DND-41 (cell line): ENCODE results near the gene DTWD1.

Experiments used
- ATAC-seq: fragments of 200-7000 bp; cut with Tn5 transposase; 3 replicates; pipeline ENCODE4 v1.9.1; 2021; ENCODE audit warnings: low read depth; ENCODE audit not compliant: insufficient read depth
- DNase-seq: peaks from one replicate; pipeline ENCODE4 v3.0.0-alpha.2; 2020
- H2AFZ ChIP-seq: 2 replicates; pipeline ENCODE4 v1.6.0; 2012; ENCODE audit warnings: low read depth, low read length
- H3K27ac ChIP-seq: 2 replicates; pipeline ENCODE4 v1.5.1; 2012; ENCODE audit warnings: low read length, inconsistent platforms
- H3K27me3 ChIP-seq: fragments of 200-600 bp; sonication (generic); 2 replicates; pipeline ENCODE4 v1.6.0; 2012; ENCODE audit warnings: low read length, mild to moderate bottlenecking, inconsistent platforms; ENCODE audit not compliant: insufficient read depth, poor library complexity
- H3K36me3 ChIP-seq: 2 replicates; pipeline ENCODE4 v1.5.1; 2012; ENCODE audit warnings: low read length, inconsistent platforms; ENCODE audit not compliant: insufficient read depth
- H3K4me1 ChIP-seq: 2 replicates; pipeline ENCODE4 v1.5.1; 2012; ENCODE audit warnings: mild to moderate bottlenecking, low read length; ENCODE audit not compliant: insufficient read depth
- H3K4me2 ChIP-seq: 2 replicates; pipeline ENCODE4 v1.6.0; 2012; ENCODE audit warnings: mild to moderate bottlenecking, moderate library complexity, low read length, inconsistent platforms; ENCODE audit not compliant: insufficient read depth
- H3K4me3 ChIP-seq, 2 experiments: fragments of 200-600 bp in 1 of 2; shearing (Covaris generic) in 1 of 2; 2 replicates each; pipeline ENCODE4 v1.5.1; 2012 to 2016; ENCODE audit warnings: inconsistent platforms in 2 of 2, low read length in 2 of 2, mild to moderate bottlenecking in 2 of 2, low read depth in 1 of 2, moderate library complexity in 1 of 2
- H3K79me2 ChIP-seq: 2 replicates; pipeline ENCODE4 v1.6.0; 2012; ENCODE audit warnings: low read length, inconsistent platforms; ENCODE audit not compliant: insufficient read depth
- H3K9ac ChIP-seq: 2 replicates; pipeline ENCODE4 v1.6.0; 2012; ENCODE audit warnings: low read depth, mild to moderate bottlenecking, inconsistent platforms, low read length, moderate library complexity
- H3K9me3 ChIP-seq: 2 replicates; pipeline ENCODE4 v1.5.1; 2012; ENCODE audit warnings: low read length, moderate library complexity, mild to moderate bottlenecking, inconsistent platforms; ENCODE audit not compliant: insufficient read depth, severe bottlenecking
- H4K20me1 ChIP-seq: 2 replicates; pipeline ENCODE4 v1.6.0; 2012; ENCODE audit warnings: low read length; ENCODE audit not compliant: insufficient read depth
- CTCF ChIP-seq: IDR thresholded peaks from 2 replicates; pipeline ENCODE4 v1.5.1; 2012; ENCODE audit warnings: borderline replicate concordance, low read length, moderate library complexity, mild to moderate bottlenecking; ENCODE audit not compliant: poor library complexity, severe bottlenecking; ENCODE audit errors: extremely low read depth
- EZH2 ChIP-seq: IDR thresholded peaks from 3 replicates; pipeline ENCODE4 v1.6.1; 2012; ENCODE audit warnings: borderline replicate concordance, low read depth, mild to moderate bottlenecking, moderate library complexity, low read length, inconsistent platforms; ENCODE audit not compliant: severe bottlenecking

Gene DTWD1

DNA sequence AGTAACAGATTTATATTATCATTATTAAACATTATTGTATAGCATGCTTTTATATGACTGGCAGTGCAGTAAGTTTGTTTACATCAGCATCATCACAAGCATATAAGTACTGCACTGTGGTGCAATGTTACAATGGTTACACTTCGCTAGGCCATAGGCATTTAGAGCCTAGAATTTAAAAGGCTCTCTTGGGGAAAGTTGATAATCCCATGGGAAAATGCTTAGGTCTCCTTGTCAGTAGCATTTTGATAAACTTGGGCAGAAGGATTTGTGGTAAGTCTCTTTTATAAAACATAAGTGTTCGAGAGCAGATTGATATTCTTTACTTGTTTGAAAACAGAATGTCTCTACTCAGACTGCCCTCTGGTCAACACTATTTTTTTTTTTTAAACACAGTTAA lies 7.5 kb downstream of the DTWD1 start:
- Histone ChIP-seq H3K27ac (no peak overlapping the region), H3K9me3 (peaks cover 5% of the 10 kb centered on the region), H3K4me3 (no peak overlapping the region), H3K4me2 (no peak overlapping the region), H3K4me1 (peaks cover 4% of the 10 kb centered on the region), H2AFZ (no peak overlapping the region), H3K27me3 (no peaks in the 10 kb centered on the region), H3K36me3 (peaks cover 31% of the 10 kb centered on the region), H3K79me2 (peaks cover 11% of the 10 kb centered on the region; the same call in 1 of the 2 replicates), H4K20me1 (no peaks in the 10 kb centered on the region), H3K9ac (no peak overlapping the region)
- TF ChIP-seq CTCF (no peak), EZH2 (no peak)
- ATAC-seq (no peak), DNase-seq (no peak)

DNA sequence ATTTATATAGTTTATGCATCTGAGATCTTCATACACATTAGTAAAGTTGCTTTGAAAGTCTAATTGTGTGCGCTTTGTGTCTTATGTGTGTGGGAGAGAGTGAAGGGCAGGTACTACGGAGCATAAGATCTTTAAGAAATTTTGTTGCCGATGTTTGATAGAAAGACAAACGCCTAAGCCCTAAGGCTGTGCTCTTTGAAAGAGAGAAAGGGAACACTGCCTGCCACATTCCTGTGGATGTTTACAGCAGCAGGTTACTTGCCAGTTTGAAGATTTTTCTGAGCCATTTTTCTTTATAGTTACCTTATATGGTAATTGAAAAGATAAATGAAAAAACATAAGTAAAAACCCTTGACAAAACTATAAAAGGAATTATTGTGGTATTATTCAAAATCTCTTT lies 17.0 kb downstream of the DTWD1 start:
- no peak overlapping the region for H2AFZ ChIP-seq
- H3K4me3 ChIP-seq, result no peak overlapping the region
- H3K9me3 ChIP-seq, result no peaks in the 10 kb centered on the region
- DNase-seq (no peak), ATAC-seq (no peak)
- no peak overlapping the region for H3K9ac ChIP-seq
- TF ChIP-seq EZH2 (no peak), CTCF (no peak)
- no peak overlapping the region for H3K4me2 ChIP-seq
- H3K4me1 ChIP-seq, result no peaks in the 10 kb centered on the region
- H3K27ac ChIP-seq, result no peak overlapping the region
- no peaks in the 10 kb centered on the region for H3K79me2 ChIP-seq
- no peaks in the 10 kb centered on the region for H3K27me3 ChIP-seq
- H4K20me1 ChIP-seq, result no peaks in the 10 kb centered on the region
- peaks cover 10% of the 10 kb centered on the region; the same call in 1 of the 2 replicates for H3K36me3 ChIP-seq

- H3K27ac ChIP-seq, result no peak overlapping the region
- no peak overlapping the region for H3K4me3 ChIP-seq
- no peaks in the 10 kb centered on the region for H3K79me2 ChIP-seq
- TF ChIP-seq CTCF, result no peak
- no peak for TF ChIP-seq EZH2
- no peaks in the 10 kb centered on the region for H3K9me3 ChIP-seq
- ATAC-seq (no peak), DNase-seq (no peak)
- H3K27me3 ChIP-seq, result no peaks in the 10 kb centered on the region
- no peaks in the 10 kb centered on the region for H3K4me1 ChIP-seq
- H3K4me2 ChIP-seq, result no peak overlapping the region
- H4K20me1 ChIP-seq, result no peaks in the 10 kb centered on the region
- peaks cover 8% of the 10 kb centered on the region; the same call in 1 of the 2 replicates for H3K36me3 ChIP-seq
- no peak overlapping the region for H2AFZ ChIP-seq
- H3K9ac ChIP-seq, result no peak overlapping the region
Measured at GRCh38 chr15:49644364-49644794, 23.5 kb downstream of the DTWD1 start.

GRCh38 chr15:49645277-49645676 lies 24.4 kb downstream of the DTWD1 start:
- ATAC-seq, result no peak
- Histone ChIP-seq H3K27ac (no peak overlapping the region), H4K20me1 (no peaks in the 10 kb centered on the region), H3K9ac (no peak overlapping the region), H3K4me2 (no peak overlapping the region), H3K4me1 (no peaks in the 10 kb centered on the region), H3K79me2 (no peaks in the 10 kb centered on the region), H3K36me3 (peaks cover 8% of the 10 kb centered on the region; the same call in 1 of the 2 replicates), H3K4me3 (no peak overlapping the region), H3K9me3 (no peaks in the 10 kb centered on the region), H2AFZ (no peak overlapping the region), H3K27me3 (no peaks in the 10 kb centered on the region)
- no peak for DNase-seq
- TF ChIP-seq CTCF (no peak), EZH2 (no peak)
